ENCODE results near the gene IL16.

Gene IL16

DNA sequence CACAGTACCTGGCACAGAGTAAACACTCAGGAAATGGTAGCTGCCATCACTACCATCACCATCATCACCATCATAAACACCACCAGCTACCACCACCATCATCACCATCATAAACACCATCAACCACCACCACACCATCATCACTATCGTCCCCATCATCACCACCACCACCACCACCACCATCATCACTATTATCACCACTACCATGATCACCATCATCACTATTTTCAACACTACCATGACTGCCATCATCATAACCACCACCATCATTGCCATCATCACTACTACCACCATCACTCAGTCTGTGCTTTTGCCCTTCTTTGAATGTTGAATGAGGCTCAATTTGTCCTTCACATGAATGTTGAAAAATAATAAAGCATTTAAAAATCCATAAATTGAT, 21.2 kb upstream of the IL16 start:
- Histone ChIP-seq H3K9me2 (replicated peaks; ENCODE audit: insufficient read depth, low read length) (no peaks in the 10 kb centered on the region), H2AFZ (ENCODE audit: low read length) (no peak overlapping the region), H3K9ac (ENCODE audit: low read length) (no peak overlapping the region), H3K79me2 (ENCODE audit: low read length) (no peaks in the 10 kb centered on the region), H4K20me1 (ENCODE audit: insufficient read depth, low read length) (no peaks in the 10 kb centered on the region), H3K4me1 (ENCODE audit: low read length) (no peaks in the 10 kb centered on the region), H3K4me2 (ENCODE audit: low read depth, low read length) (no peak overlapping the region), H3K27ac (ENCODE audit: low read length) (no peak overlapping the region), H3K27me3 (replicated peaks; ENCODE audit: insufficient read depth, low read length) (no peaks in the 10 kb centered on the region), H3F3A (ENCODE audit: insufficient read depth, low read length) (no peaks in the 10 kb centered on the region), H3K36me3 (replicated peaks; ENCODE audit: insufficient read depth, low read length) (no peaks in the 10 kb centered on the region), H3K4me3 (ENCODE audit: low read length) (no peak overlapping the region), H3K9me3 (replicated peaks; ENCODE audit: insufficient read depth, low read length) (no peaks in the 10 kb centered on the region)
- no peak for DNase-seq
- no peak for TF ChIP-seq EZH2phosphoT487 (IDR thresholded peaks at IDR 0.05; ENCODE audit: low read length)
- TF ChIP-seq, protein P1, sequence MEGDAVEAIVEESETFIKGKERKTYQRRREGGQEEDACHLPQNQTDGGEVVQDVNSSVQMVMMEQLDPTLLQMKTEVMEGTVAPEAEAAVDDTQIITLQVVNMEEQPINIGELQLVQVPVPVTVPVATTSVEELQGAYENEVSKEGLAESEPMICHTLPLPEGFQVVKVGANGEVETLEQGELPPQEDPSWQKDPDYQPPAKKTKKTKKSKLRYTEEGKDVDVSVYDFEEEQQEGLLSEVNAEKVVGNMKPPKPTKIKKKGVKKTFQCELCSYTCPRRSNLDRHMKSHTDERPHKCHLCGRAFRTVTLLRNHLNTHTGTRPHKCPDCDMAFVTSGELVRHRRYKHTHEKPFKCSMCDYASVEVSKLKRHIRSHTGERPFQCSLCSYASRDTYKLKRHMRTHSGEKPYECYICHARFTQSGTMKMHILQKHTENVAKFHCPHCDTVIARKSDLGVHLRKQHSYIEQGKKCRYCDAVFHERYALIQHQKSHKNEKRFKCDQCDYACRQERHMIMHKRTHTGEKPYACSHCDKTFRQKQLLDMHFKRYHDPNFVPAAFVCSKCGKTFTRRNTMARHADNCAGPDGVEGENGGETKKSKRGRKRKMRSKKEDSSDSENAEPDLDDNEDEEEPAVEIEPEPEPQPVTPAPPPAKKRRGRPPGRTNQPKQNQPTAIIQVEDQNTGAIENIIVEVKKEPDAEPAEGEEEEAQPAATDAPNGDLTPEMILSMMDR (IDR thresholded peaks at IDR 0.05; ENCODE audit: low read length), result no peak
- TF ChIP-seq EZH2 (optimal IDR thresholded peaks at IDR 0.05; ENCODE audit: low read depth, low read length), result no peak

DNA sequence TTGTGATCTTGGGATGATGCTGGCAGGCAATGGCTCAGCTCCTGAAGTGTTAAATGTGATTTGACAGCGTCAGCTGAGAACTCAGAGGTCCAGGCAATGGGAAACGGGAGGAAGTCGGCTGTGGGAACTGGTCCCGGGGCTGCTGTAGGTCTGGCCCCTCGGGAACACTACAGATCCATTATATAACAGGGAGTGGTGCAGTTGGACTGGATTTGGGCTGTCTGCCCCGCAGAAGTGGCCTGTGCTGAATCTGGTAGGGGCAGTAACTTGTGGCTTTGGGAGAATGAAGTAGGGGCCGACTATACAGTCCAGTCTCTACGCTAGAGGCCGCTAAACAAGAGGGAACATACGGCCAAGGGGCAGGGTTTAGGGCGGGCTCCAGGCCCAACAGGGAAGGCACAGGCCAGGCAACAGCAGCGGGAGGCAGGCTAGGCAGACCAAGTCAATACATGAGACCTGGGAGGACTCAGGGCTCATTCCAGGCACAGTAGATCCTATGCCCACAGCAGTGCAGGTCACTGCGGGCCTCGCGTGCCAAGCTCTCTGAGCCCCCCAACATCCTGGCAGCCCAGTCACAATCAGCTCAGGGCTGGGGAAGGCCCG, 20.3 kb upstream of the IL16 start:
- Histone ChIP-seq H3K4me1 (ENCODE audit: low read length) (no peaks in the 10 kb centered on the region), H3K27me3 (replicated peaks; ENCODE audit: insufficient read depth, low read length) (no peaks in the 10 kb centered on the region), H3K36me3 (replicated peaks; ENCODE audit: insufficient read depth, low read length) (no peaks in the 10 kb centered on the region), H3K9me3 (replicated peaks; ENCODE audit: insufficient read depth, low read length) (no peaks in the 10 kb centered on the region), H3K4me3 (ENCODE audit: low read length) (no peak overlapping the region), H3F3A (ENCODE audit: insufficient read depth, low read length) (no peaks in the 10 kb centered on the region), H3K9ac (ENCODE audit: low read length) (no peak overlapping the region), H3K79me2 (ENCODE audit: low read length) (no peaks in the 10 kb centered on the region), H2AFZ (ENCODE audit: low read length) (no peak overlapping the region), H3K9me2 (replicated peaks; ENCODE audit: insufficient read depth, low read length) (no peaks in the 10 kb centered on the region), H3K27ac (ENCODE audit: low read length) (no peak overlapping the region), H4K20me1 (ENCODE audit: insufficient read depth, low read length) (no peaks in the 10 kb centered on the region), H3K4me2 (ENCODE audit: low read depth, low read length) (no peak overlapping the region)
- no peak for DNase-seq
- TF ChIP-seq, protein P1 (IDR thresholded peaks at IDR 0.05; ENCODE audit: low read length), result no peak
- TF ChIP-seq EZH2 (optimal IDR thresholded peaks at IDR 0.05; ENCODE audit: low read depth, low read length), result no peak
- no peak for TF ChIP-seq EZH2phosphoT487 (IDR thresholded peaks at IDR 0.05; ENCODE audit: low read length)

DNA sequence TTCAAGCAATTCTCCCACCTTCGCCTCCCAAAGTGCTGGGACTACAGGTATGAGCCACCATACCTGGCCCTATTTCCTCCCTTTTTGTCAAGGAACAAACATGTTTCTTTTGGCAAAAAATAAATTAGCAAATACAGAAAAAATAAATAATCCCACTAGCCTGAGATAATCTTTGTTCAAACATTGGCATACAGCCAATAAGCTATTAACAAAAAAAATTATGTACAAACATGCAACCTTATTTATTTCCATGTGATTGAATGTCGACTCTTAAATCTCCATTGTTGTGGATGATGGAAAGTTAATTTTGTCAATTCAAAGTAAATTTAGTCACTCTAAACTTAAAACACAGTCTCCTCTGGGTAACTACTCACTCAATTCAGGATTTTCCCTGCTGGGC, 18.3 kb upstream of the IL16 start:
- Histone ChIP-seq H3K9ac (ENCODE audit: low read length) (no peak overlapping the region), H3K27ac (ENCODE audit: low read length) (no peak overlapping the region), H3K36me3 (replicated peaks; ENCODE audit: insufficient read depth, low read length) (no peaks in the 10 kb centered on the region), H2AFZ (ENCODE audit: low read length) (no peak overlapping the region), H3K4me3 (ENCODE audit: low read length) (no peak overlapping the region), H3K9me3 (replicated peaks; ENCODE audit: insufficient read depth, low read length) (no peaks in the 10 kb centered on the region), H3K27me3 (replicated peaks; ENCODE audit: insufficient read depth, low read length) (no peaks in the 10 kb centered on the region), H3K4me1 (ENCODE audit: low read length) (no peaks in the 10 kb centered on the region), H4K20me1 (ENCODE audit: insufficient read depth, low read length) (no peaks in the 10 kb centered on the region), H3F3A (ENCODE audit: insufficient read depth, low read length) (no peaks in the 10 kb centered on the region), H3K9me2 (replicated peaks; ENCODE audit: insufficient read depth, low read length) (no peaks in the 10 kb centered on the region), H3K79me2 (ENCODE audit: low read length) (no peaks in the 10 kb centered on the region), H3K4me2 (ENCODE audit: low read depth, low read length) (no peak overlapping the region)
- no peak for DNase-seq
- TF ChIP-seq EZH2phosphoT487 (IDR thresholded peaks at IDR 0.05; ENCODE audit: low read length) (no peak), EZH2 (optimal IDR thresholded peaks at IDR 0.05; ENCODE audit: low read depth, low read length) (no peak)
- TF ChIP-seq, protein P1 (IDR thresholded peaks at IDR 0.05; ENCODE audit: low read length), result no peak
